Ishikawa (cell line): Measurements from ENCODE around the gene ZFP91.

Experiments used
- CEBPB ChIP-seq: IDR thresholded peaks from 2 replicates; pipeline ENCODE4 v1.6.1; 2012
- CREB1 ChIP-seq: IDR thresholded peaks from 2 replicates; pipeline ENCODE4 v1.6.1; 2012; ENCODE audit warnings: low read depth
- EGR1 ChIP-seq: IDR thresholded peaks from 2 replicates; pipeline ENCODE4 v1.6.1; 2012
- EP300 ChIP-seq: IDR thresholded peaks from 2 replicates; pipeline ENCODE4 v1.6.1; 2012; ENCODE audit warnings: borderline replicate concordance
- FOXM1 ChIP-seq: IDR thresholded peaks from 2 replicates; pipeline ENCODE4 v1.6.1; 2012; ENCODE audit warnings: low read depth, borderline replicate concordance
- MAX ChIP-seq: IDR thresholded peaks from 2 replicates; pipeline ENCODE4 v1.6.1; 2012
- NFIC ChIP-seq: IDR thresholded peaks from 2 replicates; pipeline ENCODE4 v1.6.1; 2012
- RAD21 ChIP-seq: IDR thresholded peaks from 2 replicates; pipeline ENCODE4 v1.6.1; 2012; ENCODE audit warnings: low read depth
- REST ChIP-seq: IDR thresholded peaks from 2 replicates; pipeline ENCODE4 v1.6.1; 2012; ENCODE audit warnings: low read depth, mild to moderate bottlenecking
- TAF1 ChIP-seq: IDR thresholded peaks from 2 replicates; pipeline ENCODE4 v1.6.1; 2012; ENCODE audit warnings: low read depth, mild to moderate bottlenecking
- TCF12 ChIP-seq: IDR thresholded peaks from 2 replicates; pipeline ENCODE4 v1.6.1; 2012; ENCODE audit warnings: low read depth
- TEAD4 ChIP-seq: IDR thresholded peaks from 2 replicates; pipeline ENCODE4 v1.6.1; 2012
- USF1 ChIP-seq: IDR thresholded peaks from 2 replicates; pipeline ENCODE4 v1.6.1; 2012
- YY1 ChIP-seq: IDR thresholded peaks from 2 replicates; pipeline ENCODE4 v1.6.1; 2012; ENCODE audit warnings: low read depth
- ZBTB7A ChIP-seq: IDR thresholded peaks from 2 replicates; pipeline ENCODE4 v1.6.1; 2012; ENCODE audit warnings: low read depth

ZFP91 gene

GRCh38 chr11:58652726-58653280 lies 73.9 kb downstream of the ZFP91 start:
- TF ChIP-seq FOXM1: no peak

GRCh38 chr11:58654079-58654907 lies 75.4 kb downstream of the ZFP91 start:
- TF ChIP-seq MAX (peak; percentile 45; the same call in 1 of the 2 replicates), USF1 (peak; percentile 68), EGR1 (no peak), RAD21 (peak; percentile 76)

GRCh38 chr11:58654908-58655296 lies 76.0 kb downstream of the ZFP91 start:
- TF ChIP-seq EGR1 (no peak), TEAD4 (no peak), MAX (no peak), FOXM1 (no peak), TCF12 (no peak), ZBTB7A (no peak), USF1 (no peak), NFIC (no peak), YY1 (no peak), TAF1 (no peak), REST (no peak), CEBPB (no peak), CREB1 (no peak), RAD21 (no peak), EP300 (no peak)

GRCh38 chr11:58656348-58656747 lies 77.5 kb downstream of the ZFP91 start:
- no peak for TF ChIP-seq ZBTB7A
- TF ChIP-seq MAX: no peak
- no peak for TF ChIP-seq TEAD4
- no peak for TF ChIP-seq CEBPB
- no peak for TF ChIP-seq USF1
- no peak for TF ChIP-seq TAF1
- TF ChIP-seq FOXM1: no peak
- TF ChIP-seq CREB1: no peak
- TF ChIP-seq NFIC: no peak
- TF ChIP-seq EP300: no peak
- no peak for TF ChIP-seq TCF12

- no peak for TF ChIP-seq EGR1
These were observed 79.8 kb downstream of the ZFP91 start for GRCh38 chr11:58658623-58659022.

- TF ChIP-seq MAX: no peak
- TF ChIP-seq TCF12: no peak
- TF ChIP-seq CREB1: no peak
- TF ChIP-seq TEAD4: no peak
- no peak for TF ChIP-seq EP300
- TF ChIP-seq FOXM1: no peak
- no peak for TF ChIP-seq RAD21
- TF ChIP-seq EGR1: no peak
- no peak for TF ChIP-seq REST
- TF ChIP-seq TAF1: no peak
- no peak for TF ChIP-seq YY1
- TF ChIP-seq CEBPB: no peak
- no peak for TF ChIP-seq NFIC
- TF ChIP-seq ZBTB7A: no peak
- TF ChIP-seq USF1: no peak
These were observed 80.5 kb downstream of the ZFP91 start for GRCh38 chr11:58659404-58659803.
